Hepatocyte (in vitro differentiated cells): ENCODE data around the gene PROC.

Source experiments
- CTCF ChIP-seq: fragments of 200-600 bp; sonication (generic); IDR thresholded peaks from 2 replicates; pipeline ENCODE4 v1.5.1; 2016; ENCODE audit warnings: antibody characterized with exemption, mild to moderate bottlenecking; ENCODE audit not compliant: poor library complexity
- EZH2 ChIP-seq: fragments of 200-600 bp; sonication (generic); IDR thresholded peaks from 2 replicates; pipeline ENCODE4 v1.6.1; 2016; ENCODE audit warnings: antibody characterized with exemption, mild to moderate bottlenecking, borderline replicate concordance
- EZH2phosphoT487 ChIP-seq: fragments of 200-600 bp; sonication (generic); IDR thresholded peaks from one replicate; pipeline ENCODE4 v1.6.1; 2018; ENCODE audit warnings: antibody characterized with exemption, mild to moderate bottlenecking, low read depth, moderate library complexity; ENCODE audit not compliant: unreplicated experiment, severe bottlenecking

- TF ChIP-seq EZH2phosphoT487 (no peak), EZH2 (no peak), CTCF (no peak)
Measured at GRCh38 chr2:127413782-127414637, 4.2 kb upstream of the PROC start.
